Activated CD4-positive, alpha-beta T cell treated with anti-CD3 and anti-CD28 coated beads for 1 hour (primary cell): Measurements from ENCODE around the gene POLA1.

Experiments
- DNase-seq: peaks from one replicate; pipeline ENCODE4 v3.0.0-alpha.2; 2020

POLA1 gene

DNA sequence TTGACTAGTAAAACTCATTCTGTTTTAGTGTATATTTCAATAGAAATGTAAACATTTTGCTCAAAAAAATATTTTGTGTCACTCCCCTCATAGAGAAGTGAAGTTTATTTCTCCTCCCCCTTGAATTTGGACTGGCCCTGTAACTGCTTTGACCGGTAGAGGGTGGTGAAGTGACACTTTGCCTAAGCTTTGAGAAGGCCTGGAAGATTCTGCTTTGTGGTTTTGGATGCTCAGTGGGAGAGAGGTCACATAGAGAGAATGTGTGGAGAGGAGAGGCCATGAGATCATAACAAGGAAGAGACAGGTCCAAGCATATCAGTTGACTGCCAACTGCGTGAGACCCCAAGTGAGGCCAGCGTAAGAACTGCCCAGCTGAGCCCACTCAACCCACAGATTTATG lies 341.2 kb downstream of the POLA1 start:
- no peak for DNase-seq

DNA sequence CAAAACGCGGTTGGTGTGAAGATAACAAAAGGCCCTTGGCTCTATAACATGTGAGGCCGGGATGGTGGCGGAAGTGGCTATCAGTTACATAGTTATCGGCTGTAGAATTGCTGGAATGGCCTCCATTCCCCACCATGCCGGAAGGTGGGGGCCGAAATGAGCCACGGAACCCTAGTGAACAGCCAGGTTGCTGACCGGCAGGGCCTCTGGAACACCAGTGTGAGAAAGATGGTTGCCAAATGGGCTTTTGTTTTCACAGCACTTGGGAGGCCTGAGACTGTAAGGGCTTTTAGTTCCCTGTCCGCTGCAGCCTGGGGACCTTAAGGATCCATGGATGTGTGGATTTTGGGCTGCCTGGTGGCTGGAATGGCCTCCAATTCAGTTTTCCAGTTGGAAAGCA lies 345.3 kb downstream of the POLA1 start:
- no peak for DNase-seq

GRCh38 chrX:25043192-25043591 lies 349.5 kb downstream of the POLA1 start:
- DNase-seq, result no peak
